Muscle layer of colon (tissue), 2 donors: Measurements from ENCODE around the gene RBM47.
"Not testable (repeated sequence)": the region's sequence is repeated elsewhere in the genome, so short reads cannot be mapped to it uniquely, and the experiment has no call there.

Experiments used
- H3K27ac ChIP-seq: one replicate; pipeline ENCODE4 v1.7.0; 2013; ENCODE audit warnings: low read depth, mild to moderate bottlenecking, low read length, moderate library complexity
- H3K27me3 ChIP-seq, 2 donors: one replicate each; pipeline ENCODE4 v1.7.0; 2013; ENCODE audit warnings: low read length in 2 of 2, mild to moderate bottlenecking in 2 of 2; ENCODE audit not compliant: insufficient read depth in 2 of 2, control insufficient read depth in 1 of 2
- H3K36me3 ChIP-seq: one replicate; pipeline ENCODE4 v1.7.0; 2013; ENCODE audit warnings: mild to moderate bottlenecking, low read length; ENCODE audit not compliant: insufficient read depth
- H3K4me1 ChIP-seq: one replicate; pipeline ENCODE4 v1.7.0; 2013; ENCODE audit warnings: mild to moderate bottlenecking, low read length; ENCODE audit not compliant: insufficient read depth
- H3K4me3 ChIP-seq, 2 donors: one replicate each; pipeline ENCODE4 v1.7.0; 2013; ENCODE audit warnings: low read length in 2 of 2, low read depth in 1 of 2, mild to moderate bottlenecking in 1 of 2, moderate library complexity in 1 of 2
- H3K9ac ChIP-seq: one replicate; pipeline ENCODE4 v1.7.0; 2013; ENCODE audit warnings: low read length
- H3K9me3 ChIP-seq: one replicate; pipeline ENCODE4 v1.7.0; 2013; ENCODE audit warnings: mild to moderate bottlenecking, low read length
- donor health status: abdominal sarcoma.
- donor health status: Adenocarcinoma of cecum.

RBM47 gene

GRCh38 chr4:40555176-40555900 lies 74.3 kb downstream of the RBM47 start:
- H3K4me1 ChIP-seq: no peaks in the 10 kb centered on the region
- H3K9ac ChIP-seq: no peak overlapping the region
- no peaks in the 10 kb centered on the region for H3K27me3 ChIP-seq
- H3K4me3 ChIP-seq: no peak overlapping the region
- H3K27ac ChIP-seq: no peak overlapping the region
- H3K36me3 ChIP-seq: no peaks in the 10 kb centered on the region
- H3K9me3 ChIP-seq: no peaks in the 10 kb centered on the region

DNA sequence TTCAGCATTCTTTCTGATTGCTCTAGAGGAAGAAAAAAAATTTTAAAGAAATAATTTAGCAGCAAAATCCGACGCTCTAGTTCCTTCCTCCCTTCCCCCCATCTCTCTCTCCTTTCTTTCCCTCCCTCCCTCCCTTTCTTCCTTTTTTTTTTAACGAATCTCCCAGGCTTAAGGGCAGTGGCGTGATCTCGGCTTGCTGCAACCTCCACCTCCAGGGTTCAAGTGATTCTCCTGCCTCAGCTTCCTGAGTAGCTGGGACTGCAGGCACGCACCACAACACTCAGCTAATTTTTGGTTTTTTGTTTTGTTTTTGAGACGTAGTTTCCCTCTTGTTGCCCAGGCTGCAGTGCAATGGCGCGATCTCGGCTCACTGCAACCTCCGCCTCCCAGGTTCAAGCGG lies 75.0 kb downstream of the RBM47 start:
- not testable (repeated sequence) for H3K27ac ChIP-seq, H3K27me3 ChIP-seq, H3K9me3 ChIP-seq, H3K36me3 ChIP-seq, H3K9ac ChIP-seq, H3K4me3 ChIP-seq, H3K4me1 ChIP-seq

- H3K36me3 ChIP-seq: no peaks in the 10 kb centered on the region
- H3K27me3 ChIP-seq: no peaks in the 10 kb centered on the region
- H3K9me3 ChIP-seq: no peaks in the 10 kb centered on the region
- no peak overlapping the region for H3K27ac ChIP-seq
- H3K4me1 ChIP-seq: no peaks in the 10 kb centered on the region
- H3K4me3 ChIP-seq: no peak overlapping the region
- no peak overlapping the region for H3K9ac ChIP-seq
Observed at GRCh38 chr4:40553995-40554394, 75.7 kb downstream of the RBM47 start.

GRCh38 chr4:40552536-40552935 lies 77.1 kb downstream of the RBM47 start:
- Histone ChIP-seq H3K9ac (no peak overlapping the region), H3K36me3 (no peaks in the 10 kb centered on the region), H3K27me3 (no peaks in the 10 kb centered on the region), H3K4me3 (no peak overlapping the region), H3K27ac (no peak overlapping the region), H3K4me1 (no peaks in the 10 kb centered on the region), H3K9me3 (no peaks in the 10 kb centered on the region)

DNA sequence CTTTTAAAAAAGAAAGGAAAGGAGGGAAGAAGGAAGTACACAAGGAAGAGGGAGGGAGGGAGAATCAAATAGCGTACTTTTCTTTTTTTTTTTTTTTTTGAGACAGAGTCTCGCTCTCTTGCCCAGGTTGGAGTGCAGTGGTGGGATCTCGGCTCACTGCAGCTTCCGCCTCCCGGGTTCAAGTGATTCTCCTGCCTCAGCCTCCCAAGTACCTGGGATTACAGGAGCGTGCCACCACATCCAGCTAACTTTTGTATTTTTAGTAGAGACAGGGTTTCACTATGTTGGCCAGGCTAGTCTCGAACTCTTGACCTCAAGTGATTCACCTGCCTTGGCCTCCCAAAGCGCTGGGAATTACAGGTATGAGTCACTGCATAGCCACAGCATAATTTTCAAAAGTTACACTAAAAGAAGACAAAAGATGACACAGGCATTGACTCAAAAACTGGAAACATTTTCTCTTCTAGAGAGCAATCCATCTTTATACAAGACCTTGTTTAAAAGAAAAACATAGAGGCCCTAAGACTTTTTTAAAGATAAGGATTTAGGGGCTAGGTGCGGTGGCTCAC lies 78.0 kb downstream of the RBM47 start:
- H3K9me3 ChIP-seq, H3K27me3 ChIP-seq, H3K9ac ChIP-seq, H3K36me3 ChIP-seq, H3K27ac ChIP-seq, H3K4me1 ChIP-seq: not testable (repeated sequence)
- H3K4me3 ChIP-seq: peak overlapping the region in 1 of 2 donors; percentile 48

DNA sequence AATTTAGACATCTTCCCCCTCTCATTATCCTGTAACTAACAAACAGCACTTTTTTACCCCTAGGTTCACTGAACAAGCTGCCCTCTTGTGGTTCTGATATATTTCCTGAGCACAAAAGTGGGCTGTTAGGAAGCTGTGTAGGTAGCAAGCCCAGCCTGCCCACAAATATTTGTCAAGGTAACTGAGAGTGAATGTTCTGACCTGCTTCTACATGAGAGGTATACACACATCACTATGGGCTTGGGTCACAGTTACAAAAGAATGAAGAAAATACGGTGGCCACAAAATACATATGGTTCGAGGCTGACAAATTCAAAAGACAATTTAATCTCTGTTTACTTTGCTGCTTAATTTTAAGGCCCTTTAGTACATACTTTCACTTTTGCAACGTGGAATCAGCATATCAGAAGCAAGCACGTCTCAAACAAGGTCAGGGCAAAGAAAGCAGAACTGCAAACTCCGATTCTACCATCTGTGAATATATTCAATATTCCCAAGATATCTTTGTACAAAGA lies 78.7 kb downstream of the RBM47 start:
- Histone ChIP-seq H3K27ac (no peak overlapping the region), H3K4me3 (peak overlapping the region in 1 of 2 donors; percentile 48), H3K9me3 (no peaks in the 10 kb centered on the region), H3K36me3 (no peaks in the 10 kb centered on the region), H3K9ac (no peak overlapping the region), H3K4me1 (no peaks in the 10 kb centered on the region), H3K27me3 (no peaks in the 10 kb centered on the region)

DNA sequence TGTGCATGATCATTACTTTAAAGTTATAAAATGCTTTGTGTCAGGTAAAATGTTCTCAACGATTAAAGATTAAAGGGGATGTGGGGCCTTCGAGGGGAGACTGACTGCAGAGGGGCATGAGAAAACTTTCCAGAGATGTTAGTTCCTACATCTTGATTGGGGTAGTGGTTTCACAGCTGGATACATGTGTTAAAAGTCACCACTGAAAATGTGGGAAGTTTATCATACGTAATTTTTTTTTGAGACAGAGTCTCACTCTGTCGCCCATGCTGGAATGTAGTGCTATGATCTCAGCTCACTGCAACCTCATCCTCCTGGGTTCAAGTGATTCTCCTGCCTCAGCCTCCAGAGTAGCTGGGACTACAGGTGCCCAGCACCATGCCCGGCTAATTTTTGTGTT lies 79.5 kb downstream of the RBM47 start:
- no peaks in the 10 kb centered on the region for H3K9me3 ChIP-seq
- no peaks in the 10 kb centered on the region for H3K36me3 ChIP-seq
- H3K9ac ChIP-seq: no peak overlapping the region
- no peaks in the 10 kb centered on the region for H3K4me1 ChIP-seq
- H3K27me3 ChIP-seq: no peaks in the 10 kb centered on the region
- H3K4me3 ChIP-seq: no peak overlapping the region
- H3K27ac ChIP-seq: no peak overlapping the region

- Histone ChIP-seq H3K4me1 (no peaks in the 10 kb centered on the region), H3K9ac (no peak overlapping the region), H3K27ac (no peak overlapping the region)
Observed at GRCh38 chr4:40548256-40548655, 81.4 kb downstream of the RBM47 start.

DNA sequence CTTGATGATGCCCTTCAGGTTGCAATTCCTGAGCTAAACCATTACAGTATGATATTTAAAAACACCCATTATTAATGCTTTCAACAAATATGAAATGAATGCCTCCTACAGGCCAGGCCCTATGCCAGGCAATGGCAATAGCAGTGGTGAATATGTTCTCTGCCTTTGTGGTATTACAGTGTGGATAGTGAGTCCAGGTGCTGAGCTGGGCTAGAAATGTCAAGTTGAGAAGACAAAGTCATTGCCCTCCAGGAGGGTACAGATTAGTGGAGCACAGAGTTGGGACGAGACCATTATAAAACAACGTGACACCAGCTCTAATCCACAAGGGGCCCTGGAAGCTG lies 81.9 kb downstream of the RBM47 start:
- Histone ChIP-seq H3K9me3 (no peaks in the 10 kb centered on the region), H3K36me3 (no peaks in the 10 kb centered on the region), H3K27me3 (no peaks in the 10 kb centered on the region), H3K27ac (no peak overlapping the region), H3K4me3 (no peak overlapping the region), H3K4me1 (no peaks in the 10 kb centered on the region), H3K9ac (no peak overlapping the region)

More at GRCh38 chr4:40548256-40548655, 81.4 kb downstream of the RBM47 start:
- no peaks in the 10 kb centered on the region for H3K36me3 ChIP-seq
- H3K9me3 ChIP-seq: no peaks in the 10 kb centered on the region
- no peak overlapping the region for H3K4me3 ChIP-seq
- no peaks in the 10 kb centered on the region for H3K27me3 ChIP-seq

- no peaks in the 10 kb centered on the region for H3K27me3 ChIP-seq
- no peaks in the 10 kb centered on the region for H3K4me1 ChIP-seq
- H3K36me3 ChIP-seq: no peaks in the 10 kb centered on the region
- no peak overlapping the region for H3K9ac ChIP-seq
- H3K4me3 ChIP-seq: no peak overlapping the region
- H3K27ac ChIP-seq: no peak overlapping the region
- H3K9me3 ChIP-seq: no peaks in the 10 kb centered on the region
Observed at GRCh38 chr4:40546969-40547788, 82.5 kb downstream of the RBM47 start.

- H3K4me3 ChIP-seq: no peak overlapping the region
- no peaks in the 10 kb centered on the region for H3K27me3 ChIP-seq
- no peaks in the 10 kb centered on the region for H3K36me3 ChIP-seq
- no peak overlapping the region for H3K9ac ChIP-seq
- H3K9me3 ChIP-seq: no peaks in the 10 kb centered on the region
- no peaks in the 10 kb centered on the region for H3K4me1 ChIP-seq
- H3K27ac ChIP-seq: no peak overlapping the region
Observed at GRCh38 chr4:40546506-40546905, 83.2 kb downstream of the RBM47 start.
